Calu3 (cell line): Measurements from ENCODE around the gene ARHGAP19. TPM values are rescaled to one million over a fixed set of nuclear protein-coding genes. Genes with fewer than 3 reads are reported as not detected.
A peak's percentile ranks its signal among the peaks of the same experiment; 100 is the strongest.
"Not testable (repeated sequence)": the region's sequence is repeated elsewhere in the genome, so short reads cannot be mapped to it uniquely, and the experiment has no call there.

Experiments used
- BruUV-seq: library from RNA; stranded (reverse); fragments of 400-500 nt; replicated peaks from 2 replicates; lab custom pipeline; 2021; lab: Mats Ljungman, UMichigan
- CTCF ChIA-PET: fragments of 300-600 bp; sonication (Branson Sonifier 250); formaldehyde crosslinking; loops from one replicate; lab custom pipeline; 2022; ENCODE audit warnings: antibody characterized with exemption; lab: Charles Lee
- DNase-seq: peaks from one replicate; pipeline ENCODE4 v3.0.0; 2022
- H3K27ac Mint-ChIP-seq: one replicate; pipeline ENCODE4 v1.8.0; 2022; ENCODE audit warnings: mixed read lengths; ENCODE audit not compliant: unreplicated experiment
- H3K27me3 Mint-ChIP-seq: one replicate; pipeline ENCODE4 v1.8.0; 2022; ENCODE audit warnings: mixed read lengths; ENCODE audit not compliant: unreplicated experiment
- H3K36me3 Mint-ChIP-seq: one replicate; pipeline ENCODE4 v1.8.0; 2022; ENCODE audit warnings: mild to moderate bottlenecking, moderate library complexity, mixed read lengths; ENCODE audit not compliant: insufficient read depth, unreplicated experiment
- H3K4me1 Mint-ChIP-seq: one replicate; pipeline ENCODE4 v1.8.0; 2022; ENCODE audit warnings: mild to moderate bottlenecking, low read depth, mixed read lengths; ENCODE audit not compliant: unreplicated experiment
- H3K4me3 Mint-ChIP-seq: one replicate; pipeline ENCODE4 v1.8.0; 2022; ENCODE audit warnings: mild to moderate bottlenecking, low read depth, moderate library complexity, mixed read lengths; ENCODE audit not compliant: unreplicated experiment
- H3K9me3 Mint-ChIP-seq: one replicate; pipeline ENCODE4 v1.8.0; 2022; ENCODE audit warnings: low read depth, mixed read lengths; ENCODE audit not compliant: unreplicated experiment
- intact Hi-C: fragments of 100-400 bp; cut with micrococcal nuclease; formaldehyde crosslinking; loops from one replicate; pipeline ENCODE4 v1.10.0; 2022; ENCODE audit not compliant: unreplicated experiment
- total RNA-seq: library from RNA; stranded (reverse); gene quantifications from 2 replicates; pipeline ENCODE4 v1.2.3, GENCODE V29; 2022
- TF ChIP-seq, protein P1 (sequence below): fragments of 200-600 bp; IDR thresholded peaks from one replicate; pipeline ENCODE4 v1.8.0; 2022; ENCODE audit warnings: antibody characterized with exemption; ENCODE audit not compliant: unreplicated experiment

The ARHGAP19 gene
- total RNA-seq, 1 experiment from 2014 or later, result 6.7 TPM

DNA sequence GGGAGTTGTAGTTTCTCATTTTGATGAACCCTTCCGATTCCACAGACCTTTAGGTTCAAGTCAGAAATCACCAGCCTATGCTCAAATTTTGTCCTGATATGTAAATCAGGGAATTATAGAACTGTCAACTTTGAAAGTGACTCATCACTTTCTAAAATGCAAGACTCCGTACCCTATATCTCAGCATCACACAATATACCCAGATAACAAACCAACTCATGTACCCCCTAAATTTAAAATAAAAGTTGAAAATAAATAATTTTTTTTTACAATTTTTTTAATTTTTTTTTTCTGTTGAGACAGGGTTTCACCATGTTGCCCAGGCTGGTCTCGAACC is 393 bp upstream of the ARHGAP19 start:
- intact Hi-C loops, result no loop called here
- BruUV-seq, result no TSS peak
- peaks cover 10% of the 10 kb centered on the region for H3K4me1 Mint-ChIP-seq
- CTCF ChIA-PET, result interaction anchor here (0.7 to 2.0 kb wide), 2 partner anchors 32 to 40 kb away, joined by 4 to 8 read pairs; no protein-coding TSS in a partner anchor
- H3K36me3 Mint-ChIP-seq, result peaks cover 17% of the 10 kb centered on the region
- H3K4me3 Mint-ChIP-seq, result peak overlapping the region; percentile 75
- no peak for DNase-seq
- H3K9me3 Mint-ChIP-seq, result no peaks in the 10 kb centered on the region
- TF ChIP-seq, protein P1, sequence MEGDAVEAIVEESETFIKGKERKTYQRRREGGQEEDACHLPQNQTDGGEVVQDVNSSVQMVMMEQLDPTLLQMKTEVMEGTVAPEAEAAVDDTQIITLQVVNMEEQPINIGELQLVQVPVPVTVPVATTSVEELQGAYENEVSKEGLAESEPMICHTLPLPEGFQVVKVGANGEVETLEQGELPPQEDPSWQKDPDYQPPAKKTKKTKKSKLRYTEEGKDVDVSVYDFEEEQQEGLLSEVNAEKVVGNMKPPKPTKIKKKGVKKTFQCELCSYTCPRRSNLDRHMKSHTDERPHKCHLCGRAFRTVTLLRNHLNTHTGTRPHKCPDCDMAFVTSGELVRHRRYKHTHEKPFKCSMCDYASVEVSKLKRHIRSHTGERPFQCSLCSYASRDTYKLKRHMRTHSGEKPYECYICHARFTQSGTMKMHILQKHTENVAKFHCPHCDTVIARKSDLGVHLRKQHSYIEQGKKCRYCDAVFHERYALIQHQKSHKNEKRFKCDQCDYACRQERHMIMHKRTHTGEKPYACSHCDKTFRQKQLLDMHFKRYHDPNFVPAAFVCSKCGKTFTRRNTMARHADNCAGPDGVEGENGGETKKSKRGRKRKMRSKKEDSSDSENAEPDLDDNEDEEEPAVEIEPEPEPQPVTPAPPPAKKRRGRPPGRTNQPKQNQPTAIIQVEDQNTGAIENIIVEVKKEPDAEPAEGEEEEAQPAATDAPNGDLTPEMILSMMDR, result no peak
- no peaks in the 10 kb centered on the region for H3K27me3 Mint-ChIP-seq
- H3K27ac Mint-ChIP-seq, result peak overlapping the region; percentile 79

DNA sequence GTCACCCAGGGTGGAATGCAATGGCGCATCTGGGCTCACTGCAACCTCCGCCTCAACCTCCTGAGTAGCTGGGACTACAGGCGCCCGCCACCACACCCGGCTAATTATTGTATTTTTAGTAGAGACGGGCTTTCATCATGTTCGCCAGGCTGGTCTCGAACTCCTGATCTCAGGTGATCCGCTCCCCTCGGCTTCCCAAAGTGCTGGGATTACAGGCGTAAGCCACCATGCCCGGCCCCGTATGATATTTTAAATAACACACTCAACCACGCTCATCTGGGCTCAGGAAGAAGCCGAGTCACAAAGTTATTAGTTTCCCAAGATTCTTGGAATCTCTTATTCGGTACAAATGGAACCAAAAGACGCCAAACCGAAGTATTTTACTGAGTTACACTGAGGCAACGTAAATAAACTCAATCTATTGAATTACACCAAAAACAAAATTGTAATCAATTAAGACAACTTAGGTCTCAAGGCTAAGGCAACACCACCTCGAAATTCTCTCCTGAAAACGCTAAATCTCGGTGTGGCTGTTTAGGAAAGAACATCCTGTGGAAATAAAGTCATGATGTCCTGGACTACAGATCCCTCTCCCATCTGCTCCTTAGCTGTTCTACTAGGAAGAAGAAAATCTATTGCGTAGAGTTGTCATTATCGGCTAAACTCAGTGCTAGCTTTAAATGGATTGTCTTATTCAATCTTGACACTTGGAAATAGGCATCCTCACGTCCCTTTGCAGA is 910 bp downstream of the ARHGAP19 start:
- Mint-ChIP-seq H3K4me1 (peaks cover 7% of the 10 kb centered on the region), H3K9me3 (no peaks in the 10 kb centered on the region), H3K4me3 (peak overlapping the region; percentile 75), H3K27ac (peak overlapping the region; percentile 79), H3K27me3 (no peaks in the 10 kb centered on the region), H3K36me3 (peaks cover 17% of the 10 kb centered on the region)
- BruUV-seq, result no TSS peak
- intact Hi-C loops, result no loop called here
- TF ChIP-seq, protein P1, result no peak
- CTCF ChIA-PET, result interaction anchor here (2.0 kb wide), 1 partner anchor 41 kb away, joined by 8 read pairs; no protein-coding TSS in a partner anchor
- no peak for DNase-seq

DNA sequence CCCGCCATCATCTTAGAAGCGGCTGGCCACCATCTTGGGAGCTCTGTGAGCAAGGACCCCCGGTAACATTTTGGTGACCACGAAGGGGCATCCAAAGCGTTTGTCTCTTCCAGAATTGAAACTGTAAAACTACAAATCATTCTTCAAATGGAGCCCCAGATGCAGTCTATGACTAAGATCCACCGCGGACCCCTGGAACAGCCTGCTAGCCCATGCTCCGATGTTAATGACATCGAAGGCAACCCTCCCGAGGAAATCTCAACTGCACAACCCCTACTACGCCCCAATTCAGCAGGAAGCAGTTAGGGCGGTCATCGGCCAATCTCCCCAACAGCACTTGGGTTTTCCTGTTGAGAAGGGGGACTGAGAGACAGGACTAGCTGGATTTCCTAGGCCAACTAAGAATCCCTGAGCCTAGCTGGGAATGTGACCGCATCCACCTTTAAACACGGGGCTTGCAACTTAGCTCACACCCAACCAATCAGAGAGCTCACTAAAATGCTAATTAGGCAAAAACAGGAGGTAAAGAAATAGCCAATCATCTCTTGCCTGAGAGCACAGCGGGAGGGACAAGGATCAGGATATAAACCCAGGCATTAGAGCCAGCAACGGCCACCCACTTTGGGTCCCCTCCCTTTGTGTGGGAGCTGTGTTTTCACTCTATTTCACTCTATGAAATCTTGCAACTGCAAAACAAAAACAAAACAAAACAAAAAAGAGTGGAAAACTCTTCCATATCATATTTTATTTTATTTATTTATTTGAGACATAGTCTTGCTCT is 1.7 kb downstream of the ARHGAP19 start:
- H3K9me3 Mint-ChIP-seq, H3K27ac Mint-ChIP-seq, H3K27me3 Mint-ChIP-seq, DNase-seq, H3K4me1 Mint-ChIP-seq, BruUV-seq, intact Hi-C loops: not testable (repeated sequence)
- CTCF ChIA-PET, result interaction anchor here (2.0 kb wide), 1 partner anchor 42 kb away, joined by 8 read pairs; no protein-coding TSS in a partner anchor
- peaks cover 17% of the 10 kb centered on the region for H3K36me3 Mint-ChIP-seq
- H3K4me3 Mint-ChIP-seq, result peak overlapping the region; percentile 75

DNA sequence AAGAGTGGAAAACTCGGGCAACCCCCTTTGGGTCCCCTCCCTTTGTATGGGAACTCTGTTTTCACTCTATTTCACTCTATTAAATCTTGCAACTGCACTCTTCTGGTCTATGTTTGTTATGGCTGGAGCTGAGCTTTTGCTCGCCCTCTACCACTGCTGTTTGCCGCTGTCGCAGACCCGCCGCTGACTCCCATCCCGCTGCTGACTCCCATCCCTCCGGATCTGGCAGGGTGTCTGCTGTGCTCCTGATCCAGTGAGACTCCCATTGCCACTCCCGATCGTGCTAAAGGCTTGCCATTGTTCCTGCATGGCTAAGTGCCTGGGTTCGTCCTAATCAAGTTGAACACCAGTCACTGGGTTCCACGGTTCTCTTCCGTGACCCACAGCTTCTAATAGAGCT is 2.4 kb downstream of the ARHGAP19 start:
- H3K27ac Mint-ChIP-seq, H3K9me3 Mint-ChIP-seq, H3K4me3 Mint-ChIP-seq, H3K27me3 Mint-ChIP-seq, CTCF ChIA-PET, BruUV-seq, H3K4me1 Mint-ChIP-seq, intact Hi-C loops, DNase-seq: not testable (repeated sequence)
- H3K36me3 Mint-ChIP-seq, result peaks cover 17% of the 10 kb centered on the region

DNA sequence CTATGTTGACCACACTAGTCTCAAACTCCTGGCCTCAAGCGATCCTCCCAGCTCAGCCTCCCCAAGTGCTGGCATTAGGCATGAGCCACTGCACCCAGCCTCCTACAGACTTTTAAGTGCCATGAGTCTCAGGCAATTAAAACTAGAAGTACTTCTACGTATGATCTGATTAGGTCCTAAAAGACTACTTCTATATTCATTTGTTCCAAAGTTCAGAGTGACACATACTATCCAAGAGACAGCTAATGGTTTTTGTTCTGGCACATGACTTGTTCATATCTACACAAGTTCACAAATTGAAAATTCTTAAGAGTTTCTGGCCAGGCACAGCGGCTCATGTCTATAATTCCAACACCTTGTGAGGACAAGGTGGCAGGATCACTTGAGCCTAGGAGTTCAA is 11.7 kb downstream of the ARHGAP19 start:
- no peaks in the 10 kb centered on the region for H3K36me3 Mint-ChIP-seq
- H3K4me3 Mint-ChIP-seq, result no peak overlapping the region
- no peak for DNase-seq

More for the DNA sequence above, 11.7 kb downstream of the ARHGAP19 start:
- Mint-ChIP-seq H3K9me3 (no peaks in the 10 kb centered on the region), H3K27me3 (no peaks in the 10 kb centered on the region), H3K27ac (no peak overlapping the region), H3K4me1 (no peaks in the 10 kb centered on the region)
- BruUV-seq, result no TSS peak
- intact Hi-C loops, result no loop called here
- TF ChIP-seq, protein P1, result no peak
- CTCF ChIA-PET, result no interaction called here
